ENCODE measurements around the gene CHD1L. TPM values are rescaled to one million over a fixed set of nuclear protein-coding genes. Genes with fewer than 3 reads are reported as not detected.
A peak's percentile ranks its signal among the peaks of the same experiment; 100 is the strongest.

Gene CHD1L
- total and polyA plus RNA-seq, 2 of the 13 experiments (the other 11 are each of a cell fraction or from before 2014, with no cell fraction given), result 74.3 to 111 TPM

DNA sequence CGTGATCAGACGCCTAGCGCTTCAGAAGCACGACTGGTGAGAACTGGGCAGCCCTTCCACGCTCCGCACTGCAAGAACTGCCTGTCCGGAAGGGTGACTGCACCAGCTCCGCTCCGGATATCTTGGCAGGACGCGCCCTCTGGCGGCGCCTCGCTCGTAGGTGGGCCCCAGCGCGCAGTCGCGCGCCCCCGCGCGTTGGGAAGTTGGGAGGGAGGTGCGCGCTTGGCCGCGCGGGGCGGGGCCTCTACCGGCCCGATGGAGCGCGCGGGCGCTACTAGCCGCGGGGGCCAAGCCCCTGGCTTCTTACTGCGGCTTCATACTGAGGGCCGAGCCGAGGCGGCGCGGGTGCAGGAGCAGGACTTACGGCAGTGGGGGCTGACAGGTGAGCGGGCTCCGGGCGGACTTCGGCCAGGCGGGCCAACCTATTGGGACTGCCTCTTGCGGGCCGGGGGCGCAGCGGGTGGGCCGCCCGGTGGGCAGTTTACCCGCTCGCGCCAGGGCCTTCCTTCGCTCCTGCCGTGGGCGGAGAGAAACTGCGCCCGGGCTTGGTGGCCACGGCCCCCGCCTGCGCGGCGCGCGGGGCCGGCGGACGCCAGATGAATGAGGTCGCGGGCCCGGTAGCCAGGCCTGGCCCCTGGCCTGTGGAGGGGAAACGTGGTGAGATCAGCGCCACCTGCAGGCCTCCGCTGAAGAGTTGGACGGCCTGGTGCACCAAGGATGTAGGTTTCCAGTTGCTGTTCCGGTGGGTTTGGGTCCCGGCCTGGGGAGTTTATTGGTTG lies at the start of gene CHD1L (continued):
- TF ChIP-seq E2F5 (CRISPR knock-in tag; conservative IDR thresholded peaks at IDR 0.05) (0 out of 2 replicates have a peak, but pooled peaks have one; percentile 21), FOXK1 (CRISPR knock-in tag; IDR thresholded peaks at IDR 0.05; ENCODE audit: borderline replicate concordance, low read depth) (peak; percentile 65; the same call in 1 of the 2 replicates), ZNF224 (CRISPR knock-in tag; IDR thresholded peaks at IDR 0.05) (peak; percentile 88), NR0B2 (CRISPR knock-in tag; IDR thresholded peaks at IDR 0.05) (peak; percentile 51; the same call in 1 of the 2 replicates), ARID3A (IDR thresholded peaks at IDR 0.05; ENCODE audit: low read depth, low read length) (peak; percentile 54), ZFP36L1 (CRISPR knock-in tag; IDR thresholded peaks at IDR 0.05) (peak; percentile 80), HMGA1 (CRISPR knock-in tag; conservative IDR thresholded peaks at IDR 0.05) (no peak), EED (CRISPR knock-in tag; IDR thresholded peaks at IDR 0.05) (no peak; the same call in 1 of the 2 replicates), ZBTB21 (CRISPR knock-in tag; IDR thresholded peaks at IDR 0.05) (no peak), RBM22 (optimal IDR thresholded peaks at IDR 0.05; ENCODE audit: low read length) (no peak), ZFP36L2 (CRISPR knock-in tag; IDR thresholded peaks at IDR 0.05) (no peak), ZNF563 (CRISPR knock-in tag; IDR thresholded peaks at IDR 0.05) (peak; percentile 86), ATF3 (CRISPR knock-in tag; IDR thresholded peaks at IDR 0.05) (no peak), ZNF713 (CRISPR knock-in tag; IDR thresholded peaks at IDR 0.05) (0 out of 2 replicates have a peak, but pooled peaks have one; percentile 75)
- TF ChIP-seq, protein P1, sequence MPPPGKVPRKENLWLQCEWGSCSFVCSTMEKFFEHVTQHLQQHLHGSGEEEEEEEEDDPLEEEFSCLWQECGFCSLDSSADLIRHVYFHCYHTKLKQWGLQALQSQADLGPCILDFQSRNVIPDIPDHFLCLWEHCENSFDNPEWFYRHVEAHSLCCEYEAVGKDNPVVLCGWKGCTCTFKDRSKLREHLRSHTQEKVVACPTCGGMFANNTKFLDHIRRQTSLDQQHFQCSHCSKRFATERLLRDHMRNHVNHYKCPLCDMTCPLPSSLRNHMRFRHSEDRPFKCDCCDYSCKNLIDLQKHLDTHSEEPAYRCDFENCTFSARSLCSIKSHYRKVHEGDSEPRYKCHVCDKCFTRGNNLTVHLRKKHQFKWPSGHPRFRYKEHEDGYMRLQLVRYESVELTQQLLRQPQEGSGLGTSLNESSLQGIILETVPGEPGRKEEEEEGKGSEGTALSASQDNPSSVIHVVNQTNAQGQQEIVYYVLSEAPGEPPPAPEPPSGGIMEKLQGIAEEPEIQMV (CRISPR knock-in tag; IDR thresholded peaks at IDR 0.05; ENCODE audit: low read depth), result no peak
- TF ChIP-seq, protein P2, sequence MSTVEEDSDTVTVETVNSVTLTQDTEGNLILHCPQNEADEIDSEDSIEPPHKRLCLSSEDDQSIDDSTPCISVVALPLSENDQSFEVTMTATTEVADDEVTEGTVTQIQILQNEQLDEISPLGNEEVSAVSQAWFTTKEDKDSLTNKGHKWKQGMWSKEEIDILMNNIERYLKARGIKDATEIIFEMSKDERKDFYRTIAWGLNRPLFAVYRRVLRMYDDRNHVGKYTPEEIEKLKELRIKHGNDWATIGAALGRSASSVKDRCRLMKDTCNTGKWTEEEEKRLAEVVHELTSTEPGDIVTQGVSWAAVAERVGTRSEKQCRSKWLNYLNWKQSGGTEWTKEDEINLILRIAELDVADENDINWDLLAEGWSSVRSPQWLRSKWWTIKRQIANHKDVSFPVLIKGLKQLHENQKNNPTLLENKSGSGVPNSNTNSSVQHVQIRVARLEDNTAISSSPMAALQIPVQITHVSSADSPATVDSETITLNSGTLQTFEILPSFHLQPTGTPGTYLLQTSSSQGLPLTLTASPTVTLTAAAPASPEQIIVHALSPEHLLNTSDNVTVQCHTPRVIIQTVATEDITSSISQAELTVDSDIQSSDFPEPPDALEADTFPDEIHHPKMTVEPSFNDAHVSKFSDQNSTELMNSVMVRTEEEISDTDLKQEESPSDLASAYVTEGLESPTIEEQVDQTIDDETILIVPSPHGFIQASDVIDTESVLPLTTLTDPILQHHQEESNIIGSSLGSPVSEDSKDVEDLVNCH (CRISPR knock-in tag; IDR thresholded peaks at IDR 0.05), result no peak
- TF ChIP-seq, protein P3, sequence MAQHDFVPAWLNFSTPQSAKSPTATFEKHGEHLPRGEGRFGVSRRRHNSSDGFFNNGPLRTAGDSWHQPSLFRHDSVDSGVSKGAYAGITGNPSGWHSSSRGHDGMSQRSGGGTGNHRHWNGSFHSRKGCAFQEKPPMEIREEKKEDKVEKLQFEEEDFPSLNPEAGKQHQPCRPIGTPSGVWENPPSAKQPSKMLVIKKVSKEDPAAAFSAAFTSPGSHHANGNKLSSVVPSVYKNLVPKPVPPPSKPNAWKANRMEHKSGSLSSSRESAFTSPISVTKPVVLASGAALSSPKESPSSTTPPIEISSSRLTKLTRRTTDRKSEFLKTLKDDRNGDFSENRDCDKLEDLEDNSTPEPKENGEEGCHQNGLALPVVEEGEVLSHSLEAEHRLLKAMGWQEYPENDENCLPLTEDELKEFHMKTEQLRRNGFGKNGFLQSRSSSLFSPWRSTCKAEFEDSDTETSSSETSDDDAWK (CRISPR knock-in tag; IDR thresholded peaks at IDR 0.05), result no peak
